ENCODE data around the gene SEPTIN8.

DNA sequence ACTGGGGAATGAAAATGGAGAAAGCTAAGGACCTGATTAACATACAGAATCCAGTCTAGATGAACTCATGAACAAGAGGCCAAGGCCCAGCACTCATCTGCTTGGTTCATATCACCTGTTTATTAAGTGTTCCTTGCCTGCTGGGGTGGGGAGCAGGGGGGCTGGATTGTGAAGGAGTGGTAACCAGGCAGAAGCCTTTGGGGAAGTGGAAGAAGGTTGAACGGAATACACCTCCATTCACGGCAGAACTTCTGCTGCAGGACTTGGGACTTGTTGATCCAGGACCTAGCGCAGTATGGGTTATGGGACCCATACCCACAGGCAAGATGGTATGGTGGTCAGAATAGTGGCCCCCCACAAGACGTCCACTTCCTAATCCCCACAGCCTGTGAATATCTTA is 8.8 kb upstream of the SEPTIN8 start:
- TF ChIP-seq, protein P1, sequence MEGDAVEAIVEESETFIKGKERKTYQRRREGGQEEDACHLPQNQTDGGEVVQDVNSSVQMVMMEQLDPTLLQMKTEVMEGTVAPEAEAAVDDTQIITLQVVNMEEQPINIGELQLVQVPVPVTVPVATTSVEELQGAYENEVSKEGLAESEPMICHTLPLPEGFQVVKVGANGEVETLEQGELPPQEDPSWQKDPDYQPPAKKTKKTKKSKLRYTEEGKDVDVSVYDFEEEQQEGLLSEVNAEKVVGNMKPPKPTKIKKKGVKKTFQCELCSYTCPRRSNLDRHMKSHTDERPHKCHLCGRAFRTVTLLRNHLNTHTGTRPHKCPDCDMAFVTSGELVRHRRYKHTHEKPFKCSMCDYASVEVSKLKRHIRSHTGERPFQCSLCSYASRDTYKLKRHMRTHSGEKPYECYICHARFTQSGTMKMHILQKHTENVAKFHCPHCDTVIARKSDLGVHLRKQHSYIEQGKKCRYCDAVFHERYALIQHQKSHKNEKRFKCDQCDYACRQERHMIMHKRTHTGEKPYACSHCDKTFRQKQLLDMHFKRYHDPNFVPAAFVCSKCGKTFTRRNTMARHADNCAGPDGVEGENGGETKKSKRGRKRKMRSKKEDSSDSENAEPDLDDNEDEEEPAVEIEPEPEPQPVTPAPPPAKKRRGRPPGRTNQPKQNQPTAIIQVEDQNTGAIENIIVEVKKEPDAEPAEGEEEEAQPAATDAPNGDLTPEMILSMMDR (IDR thresholded peaks at IDR 0.05), result no peak
- no peak for TF ChIP-seq POLR2A (IDR thresholded peaks at IDR 0.05)

Data from Peyer's patch (tissue), 4 donors.